K562 (cell line): ENCODE data around the gene USP49. TPM values are rescaled to one million over a fixed set of nuclear protein-coding genes. Genes with fewer than 3 reads are reported as not detected.

Experiments
- ERF ChIP-seq: fragments of 450-650 bp; formaldehyde crosslinking; IDR thresholded peaks from 2 replicates; pipeline ENCODE4 v1.4.0; 2020; ENCODE audit warnings: mild to moderate bottlenecking, mixed read lengths
- HLTF ChIP-seq: fragments of 450-650 bp; IDR thresholded peaks from 2 replicates; pipeline ENCODE4 v1.6.1; 2016
- KAT8 ChIP-seq: fragments of 450-650 bp; IDR thresholded peaks from 2 replicates; pipeline ENCODE4 v1.6.1; 2016; ENCODE audit warnings: low read depth, mild to moderate bottlenecking
- NKRF ChIP-seq: fragments of 450-650 bp; IDR thresholded peaks from 2 replicates; pipeline ENCODE4 v1.6.1; 2016; ENCODE audit warnings: borderline replicate concordance
- PPARD ChIP-seq: fragments of 250-450 bp; sonication (Bioruptor Pico); IDR thresholded peaks from 2 replicates; pipeline ENCODE4 v1.8.0; 2022; ENCODE audit warnings: inconsistent platforms, mild to moderate bottlenecking, moderate library complexity
- RCOR1 ChIP-seq, 2 experiments: IDR thresholded peaks; 2 replicates each; pipeline ENCODE4 v1.6.1; 2012; ENCODE audit warnings: low read depth in 2 of 2, low read length in 2 of 2, borderline replicate concordance in 1 of 2, improper control_type of control experiment in 1 of 2
- TFAP4 ChIP-seq: sonication (generic); formaldehyde crosslinking; IDR thresholded peaks from 2 replicates; pipeline ENCODE4 v1.8.0; 2022; ENCODE audit warnings: missing genetic modification reagents, mild to moderate bottlenecking, moderate library complexity, borderline replicate concordance
- USF1 ChIP-seq: sonication (generic); formaldehyde crosslinking; IDR thresholded peaks from 2 replicates; pipeline ENCODE4 v1.9.0; 2022; ENCODE audit warnings: mild to moderate bottlenecking, missing genetic modification reagents
- polyA plus RNA-seq, 8 experiments: library from polyadenylated mRNA; depleted of rRNA in 4 of 8; stranded (reverse) in 5 of 8; unstranded in 3 of 8; fragments of >200 nt; fragmentation: Nextera tagmentation in 2 of 8; fragmentation: Illumina TruSeq in 1 of 8; extraction: Ambion mirVana in 2 of 8; extraction: Trizol in 1 of 8; gene quantifications; 2 replicates each; pipeline versions ENCODE4 v1.2.1 to v1.2.3, GENCODE V29; 2011 to 2014; ENCODE audit warnings: inconsistent platforms in 1 of 8, missing spikeins in 1 of 8
- total RNA-seq, 7 experiments: library from RNA; depleted of rRNA in 6 of 7; stranded (reverse); fragments of >200 nt in 6 of 7; fragmentation: Illumina TruSeq in 2 of 7; extraction: Trizol in 2 of 7; gene quantifications; 2 replicates each; pipeline versions ENCODE4 v1.2.1 to v1.2.3, GENCODE V29; 2011 to 2021; ENCODE audit warnings: low replicate concordance in 1 of 7
- TF ChIP-seq, protein P1 (sequence below): sonication (generic); formaldehyde crosslinking; IDR thresholded peaks from 2 replicates; pipeline ENCODE4 v1.8.0; 2023; ENCODE audit warnings: mild to moderate bottlenecking, missing genetic modification reagents
- TF ChIP-seq, protein P2 (sequence below): fragments of 200-600 bp; sonication (generic); IDR thresholded peaks from one replicate; pipeline ENCODE4 v1.6.1; 2012; ENCODE audit warnings: mild to moderate bottlenecking, low read depth, low read length, inconsistent platforms

Gene USP49
- total and polyA plus RNA-seq, 9 of the 15 experiments (the other 6 are each of a cell fraction or from before 2014, with no cell fraction given), result 1.0 to 9.9 (median 6.5) TPM

DNA sequence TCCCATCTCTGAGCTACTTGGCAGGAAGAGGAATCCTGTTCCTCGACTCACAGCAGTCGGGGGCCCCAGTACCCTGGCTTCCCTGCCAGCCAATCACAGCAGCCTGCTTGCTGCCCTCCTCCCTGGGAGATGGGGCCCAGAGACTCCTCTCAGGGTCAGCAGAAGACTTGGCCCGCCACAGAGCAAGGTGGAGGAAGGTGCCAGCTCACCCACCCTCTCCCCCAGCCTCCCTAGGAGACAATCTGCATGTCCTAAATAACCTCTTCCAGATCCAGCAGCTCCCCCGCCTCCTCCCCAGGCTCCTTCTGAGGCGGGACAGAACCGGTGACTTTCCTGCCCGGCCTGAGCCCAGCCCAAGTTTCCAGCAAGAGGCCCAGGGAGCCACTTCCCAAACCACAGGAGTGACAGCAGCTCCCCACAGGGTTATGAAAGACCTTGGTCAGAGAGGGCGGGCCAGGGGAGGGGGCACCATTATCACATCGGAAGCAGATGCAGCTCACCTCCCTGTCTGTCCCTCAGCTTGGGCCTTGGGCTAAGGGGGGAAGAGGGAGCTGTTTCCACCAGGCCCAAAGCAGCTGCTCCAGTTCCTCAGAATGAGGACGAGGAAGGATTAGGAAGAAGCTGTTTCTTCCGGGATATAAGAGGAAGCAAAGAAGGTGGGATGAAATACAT, 44.1 kb upstream of the USP49 start (continued):
- TF ChIP-seq, protein P1, sequence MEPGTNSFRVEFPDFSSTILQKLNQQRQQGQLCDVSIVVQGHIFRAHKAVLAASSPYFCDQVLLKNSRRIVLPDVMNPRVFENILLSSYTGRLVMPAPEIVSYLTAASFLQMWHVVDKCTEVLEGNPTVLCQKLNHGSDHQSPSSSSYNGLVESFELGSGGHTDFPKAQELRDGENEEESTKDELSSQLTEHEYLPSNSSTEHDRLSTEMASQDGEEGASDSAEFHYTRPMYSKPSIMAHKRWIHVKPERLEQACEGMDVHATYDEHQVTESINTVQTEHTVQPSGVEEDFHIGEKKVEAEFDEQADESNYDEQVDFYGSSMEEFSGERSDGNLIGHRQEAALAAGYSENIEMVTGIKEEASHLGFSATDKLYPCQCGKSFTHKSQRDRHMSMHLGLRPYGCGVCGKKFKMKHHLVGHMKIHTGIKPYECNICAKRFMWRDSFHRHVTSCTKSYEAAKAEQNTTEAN (CRISPR knock-in tag), result no peak
- TF ChIP-seq KAT8, result no peak
- TF ChIP-seq RCOR1 (IDR thresholded peaks at IDR 0.05; ENCODE audit: borderline replicate concordance in 1 of 2, low read depth in 2 of 2, low read length in 2 of 2), result peak; percentile 58 to 92; a peak in 3 of 4 replicates
- no peak for TF ChIP-seq HLTF
- TF ChIP-seq USF1 (CRISPR knock-in tag), result no peak
- peak; percentile 78; the same call in 1 of the 2 replicates for TF ChIP-seq TFAP4 (CRISPR knock-in tag)
- no peak for TF ChIP-seq PPARD (CRISPR knock-in tag)
- TF ChIP-seq NKRF, result no peak
- TF ChIP-seq, protein P2, sequence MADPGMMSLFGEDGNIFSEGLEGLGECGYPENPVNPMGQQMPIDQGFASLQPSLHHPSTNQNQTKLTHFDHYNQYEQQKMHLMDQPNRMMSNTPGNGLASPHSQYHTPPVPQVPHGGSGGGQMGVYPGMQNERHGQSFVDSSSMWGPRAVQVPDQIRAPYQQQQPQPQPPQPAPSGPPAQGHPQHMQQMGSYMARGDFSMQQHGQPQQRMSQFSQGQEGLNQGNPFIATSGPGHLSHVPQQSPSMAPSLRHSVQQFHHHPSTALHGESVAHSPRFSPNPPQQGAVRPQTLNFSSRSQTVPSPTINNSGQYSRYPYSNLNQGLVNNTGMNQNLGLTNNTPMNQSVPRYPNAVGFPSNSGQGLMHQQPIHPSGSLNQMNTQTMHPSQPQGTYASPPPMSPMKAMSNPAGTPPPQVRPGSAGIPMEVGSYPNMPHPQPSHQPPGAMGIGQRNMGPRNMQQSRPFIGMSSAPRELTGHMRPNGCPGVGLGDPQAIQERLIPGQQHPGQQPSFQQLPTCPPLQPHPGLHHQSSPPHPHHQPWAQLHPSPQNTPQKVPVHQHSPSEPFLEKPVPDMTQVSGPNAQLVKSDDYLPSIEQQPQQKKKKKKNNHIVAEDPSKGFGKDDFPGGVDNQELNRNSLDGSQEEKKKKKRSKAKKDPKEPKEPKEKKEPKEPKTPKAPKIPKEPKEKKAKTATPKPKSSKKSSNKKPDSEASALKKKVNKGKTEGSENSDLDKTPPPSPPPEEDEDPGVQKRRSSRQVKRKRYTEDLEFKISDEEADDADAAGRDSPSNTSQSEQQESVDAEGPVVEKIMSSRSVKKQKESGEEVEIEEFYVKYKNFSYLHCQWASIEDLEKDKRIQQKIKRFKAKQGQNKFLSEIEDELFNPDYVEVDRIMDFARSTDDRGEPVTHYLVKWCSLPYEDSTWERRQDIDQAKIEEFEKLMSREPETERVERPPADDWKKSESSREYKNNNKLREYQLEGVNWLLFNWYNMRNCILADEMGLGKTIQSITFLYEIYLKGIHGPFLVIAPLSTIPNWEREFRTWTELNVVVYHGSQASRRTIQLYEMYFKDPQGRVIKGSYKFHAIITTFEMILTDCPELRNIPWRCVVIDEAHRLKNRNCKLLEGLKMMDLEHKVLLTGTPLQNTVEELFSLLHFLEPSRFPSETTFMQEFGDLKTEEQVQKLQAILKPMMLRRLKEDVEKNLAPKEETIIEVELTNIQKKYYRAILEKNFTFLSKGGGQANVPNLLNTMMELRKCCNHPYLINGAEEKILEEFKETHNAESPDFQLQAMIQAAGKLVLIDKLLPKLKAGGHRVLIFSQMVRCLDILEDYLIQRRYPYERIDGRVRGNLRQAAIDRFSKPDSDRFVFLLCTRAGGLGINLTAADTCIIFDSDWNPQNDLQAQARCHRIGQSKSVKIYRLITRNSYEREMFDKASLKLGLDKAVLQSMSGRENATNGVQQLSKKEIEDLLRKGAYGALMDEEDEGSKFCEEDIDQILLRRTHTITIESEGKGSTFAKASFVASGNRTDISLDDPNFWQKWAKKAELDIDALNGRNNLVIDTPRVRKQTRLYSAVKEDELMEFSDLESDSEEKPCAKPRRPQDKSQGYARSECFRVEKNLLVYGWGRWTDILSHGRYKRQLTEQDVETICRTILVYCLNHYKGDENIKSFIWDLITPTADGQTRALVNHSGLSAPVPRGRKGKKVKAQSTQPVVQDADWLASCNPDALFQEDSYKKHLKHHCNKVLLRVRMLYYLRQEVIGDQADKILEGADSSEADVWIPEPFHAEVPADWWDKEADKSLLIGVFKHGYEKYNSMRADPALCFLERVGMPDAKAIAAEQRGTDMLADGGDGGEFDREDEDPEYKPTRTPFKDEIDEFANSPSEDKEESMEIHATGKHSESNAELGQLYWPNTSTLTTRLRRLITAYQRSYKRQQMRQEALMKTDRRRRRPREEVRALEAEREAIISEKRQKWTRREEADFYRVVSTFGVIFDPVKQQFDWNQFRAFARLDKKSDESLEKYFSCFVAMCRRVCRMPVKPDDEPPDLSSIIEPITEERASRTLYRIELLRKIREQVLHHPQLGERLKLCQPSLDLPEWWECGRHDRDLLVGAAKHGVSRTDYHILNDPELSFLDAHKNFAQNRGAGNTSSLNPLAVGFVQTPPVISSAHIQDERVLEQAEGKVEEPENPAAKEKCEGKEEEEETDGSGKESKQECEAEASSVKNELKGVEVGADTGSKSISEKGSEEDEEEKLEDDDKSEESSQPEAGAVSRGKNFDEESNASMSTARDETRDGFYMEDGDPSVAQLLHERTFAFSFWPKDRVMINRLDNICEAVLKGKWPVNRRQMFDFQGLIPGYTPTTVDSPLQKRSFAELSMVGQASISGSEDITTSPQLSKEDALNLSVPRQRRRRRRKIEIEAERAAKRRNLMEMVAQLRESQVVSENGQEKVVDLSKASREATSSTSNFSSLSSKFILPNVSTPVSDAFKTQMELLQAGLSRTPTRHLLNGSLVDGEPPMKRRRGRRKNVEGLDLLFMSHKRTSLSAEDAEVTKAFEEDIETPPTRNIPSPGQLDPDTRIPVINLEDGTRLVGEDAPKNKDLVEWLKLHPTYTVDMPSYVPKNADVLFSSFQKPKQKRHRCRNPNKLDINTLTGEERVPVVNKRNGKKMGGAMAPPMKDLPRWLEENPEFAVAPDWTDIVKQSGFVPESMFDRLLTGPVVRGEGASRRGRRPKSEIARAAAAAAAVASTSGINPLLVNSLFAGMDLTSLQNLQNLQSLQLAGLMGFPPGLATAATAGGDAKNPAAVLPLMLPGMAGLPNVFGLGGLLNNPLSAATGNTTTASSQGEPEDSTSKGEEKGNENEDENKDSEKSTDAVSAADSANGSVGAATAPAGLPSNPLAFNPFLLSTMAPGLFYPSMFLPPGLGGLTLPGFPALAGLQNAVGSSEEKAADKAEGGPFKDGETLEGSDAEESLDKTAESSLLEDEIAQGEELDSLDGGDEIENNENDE, result no peak
- no peak for TF ChIP-seq ERF (CRISPR knock-in tag)
